GM21447 (cell line): ENCODE measurements around the gene ORAI2.
"Not testable (repeated sequence)": the region's sequence is repeated elsewhere in the genome, so short reads cannot be mapped to it uniquely, and the experiment has no call there.

Source experiments
- ATAC-seq: cut with Tn5 transposase; IDR thresholded peaks from one replicate; pipeline ENCODE4 v1.9.1; 2021; ENCODE audit not compliant: unreplicated experiment

ORAI2 gene

DNA sequence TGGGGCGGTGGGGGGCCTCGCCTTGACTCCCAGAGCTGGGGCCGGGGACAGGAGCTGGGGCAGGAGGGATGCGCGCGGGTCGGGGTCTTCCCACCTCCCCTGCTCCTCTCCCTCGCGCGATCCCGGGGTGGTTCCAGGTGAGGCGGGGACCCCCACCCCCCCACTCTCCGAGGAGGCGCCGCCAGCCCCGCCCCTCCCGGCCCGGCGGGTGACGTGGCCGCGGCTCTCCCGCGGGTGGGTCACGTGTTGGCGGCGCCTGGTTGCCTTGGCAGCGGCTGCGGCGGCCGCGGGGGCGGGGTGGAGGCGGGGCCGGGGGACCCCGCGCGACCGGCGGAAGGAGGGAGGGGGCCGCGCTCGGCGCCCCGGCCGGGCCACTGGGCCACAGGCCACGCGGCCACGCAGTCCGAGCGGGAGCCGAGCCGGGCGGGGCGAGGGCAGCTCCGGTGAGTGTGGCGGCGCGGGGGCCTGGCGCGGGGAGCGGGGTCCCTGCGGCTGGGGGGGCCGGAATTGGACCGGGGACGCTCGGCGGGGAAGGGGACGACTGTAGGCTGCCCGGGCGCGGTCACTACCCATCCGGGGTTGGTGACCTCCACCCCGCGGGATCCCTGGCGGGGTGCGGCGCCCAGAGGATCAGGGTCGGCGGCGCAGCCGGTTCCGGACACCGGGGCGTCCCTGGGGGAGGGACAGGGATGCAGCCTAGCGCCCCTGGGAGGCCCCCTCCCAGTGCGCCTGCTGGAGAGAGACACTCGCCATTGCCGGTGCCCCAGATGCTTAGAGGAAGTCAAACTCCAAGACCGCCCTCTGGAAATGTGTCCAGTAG, at the start of gene ORAI2:
Gene ORAI2 (plus strand): TSS at position 357 of the 820 bp plus-strand sequence. CDS start 5,382 bp downstream, outside the sequence.
- peak; percentile 48 for ATAC-seq

DNA sequence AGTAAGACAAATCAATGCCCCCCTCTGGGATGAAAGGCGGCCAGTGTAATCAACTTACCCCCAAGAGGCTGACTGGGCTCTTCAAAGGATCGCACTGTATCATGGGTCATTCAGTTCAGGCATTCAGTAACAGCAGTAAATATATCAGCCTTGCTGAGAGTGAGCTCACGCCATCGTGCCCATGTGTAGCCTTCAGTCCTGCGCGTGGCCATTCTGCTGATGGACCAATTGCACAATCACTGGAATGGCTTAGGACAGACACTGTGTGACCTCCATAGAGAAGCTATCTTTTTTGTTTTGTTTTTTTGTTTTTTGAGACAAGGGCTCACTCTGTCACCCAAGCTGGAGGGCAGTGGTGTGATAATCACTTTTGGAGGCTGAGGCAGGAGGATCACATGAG, 46.3 kb upstream of the ORAI2 start:
- ATAC-seq: no peak

DNA sequence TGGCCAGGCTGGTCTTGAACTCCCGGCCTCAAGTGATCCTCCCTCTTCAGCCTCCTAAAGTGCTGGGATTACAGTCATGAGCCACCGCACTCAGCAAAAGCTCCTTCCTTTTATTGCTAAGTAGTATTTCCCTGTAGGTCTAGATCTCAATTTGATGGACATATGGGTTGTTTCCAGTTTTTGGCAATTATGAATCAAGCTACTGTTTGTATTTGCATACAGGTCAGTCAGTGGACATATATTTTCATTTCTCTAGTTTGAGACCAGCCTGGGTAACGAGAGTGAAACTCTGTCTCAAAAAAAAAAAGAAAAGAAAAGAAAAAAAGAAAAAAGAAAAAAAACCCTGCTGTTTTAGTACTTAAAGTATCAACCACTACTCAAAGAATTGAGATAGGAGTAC, 43.6 kb upstream of the ORAI2 start:
- ATAC-seq: no peak

DNA sequence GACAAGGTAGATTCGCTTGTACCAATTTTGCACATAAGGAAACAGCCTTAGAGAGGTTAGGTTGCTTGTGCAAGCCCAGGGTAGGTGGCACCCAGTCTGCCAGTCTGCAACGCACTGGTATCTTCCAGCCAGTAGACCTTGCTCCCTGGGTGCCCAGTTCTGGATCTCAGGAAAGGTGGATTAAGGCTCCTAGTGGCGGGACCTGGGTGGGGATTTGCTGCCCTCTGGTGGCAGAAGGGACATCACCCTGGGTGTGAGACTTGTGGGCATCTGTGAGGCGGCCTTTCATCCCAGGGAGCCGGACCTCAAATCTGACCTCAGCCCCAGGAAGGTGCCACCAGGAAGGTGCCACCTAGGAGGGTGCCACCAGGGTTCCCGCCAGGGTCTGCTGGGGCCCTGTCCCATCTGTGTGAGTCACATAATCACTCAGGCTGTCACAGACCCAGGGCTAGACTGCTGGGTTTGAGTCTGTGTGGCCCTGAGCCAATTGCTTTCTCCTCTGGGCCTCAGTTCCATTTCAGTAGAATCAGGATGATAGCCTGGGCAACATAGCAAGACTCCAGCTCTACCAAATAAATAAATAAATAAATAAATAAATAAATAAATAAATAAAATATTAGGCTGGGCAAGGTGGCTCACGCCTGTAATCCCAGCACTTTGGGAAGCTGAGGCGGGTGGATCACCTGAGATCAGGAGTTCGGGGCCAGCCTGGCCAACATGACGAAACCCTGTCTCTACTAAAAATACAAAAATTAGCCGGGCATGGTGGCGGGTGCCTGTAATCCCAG, 42.5 kb upstream of the ORAI2 start:
- ATAC-seq: no peak

DNA sequence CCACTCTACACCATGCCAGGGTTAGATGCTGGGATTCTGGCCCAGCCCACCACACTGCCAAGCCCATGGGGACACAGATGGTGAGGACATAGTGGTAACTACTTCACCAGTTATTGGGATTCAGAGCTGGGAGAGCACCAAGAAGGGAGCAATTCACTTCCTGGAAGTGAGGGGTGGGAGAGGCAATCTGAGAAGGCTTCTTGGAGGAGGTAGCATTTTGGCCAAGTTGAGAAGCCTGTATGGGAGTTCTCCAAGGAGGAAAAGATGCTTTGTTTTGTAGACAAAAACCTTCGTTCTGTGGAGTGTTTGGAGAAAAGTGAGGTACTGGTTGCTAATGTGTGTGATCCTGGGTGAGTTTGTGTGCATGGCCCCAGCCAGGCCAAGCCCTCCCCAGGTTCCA, 41.0 kb upstream of the ORAI2 start:
- ATAC-seq: no peak

DNA sequence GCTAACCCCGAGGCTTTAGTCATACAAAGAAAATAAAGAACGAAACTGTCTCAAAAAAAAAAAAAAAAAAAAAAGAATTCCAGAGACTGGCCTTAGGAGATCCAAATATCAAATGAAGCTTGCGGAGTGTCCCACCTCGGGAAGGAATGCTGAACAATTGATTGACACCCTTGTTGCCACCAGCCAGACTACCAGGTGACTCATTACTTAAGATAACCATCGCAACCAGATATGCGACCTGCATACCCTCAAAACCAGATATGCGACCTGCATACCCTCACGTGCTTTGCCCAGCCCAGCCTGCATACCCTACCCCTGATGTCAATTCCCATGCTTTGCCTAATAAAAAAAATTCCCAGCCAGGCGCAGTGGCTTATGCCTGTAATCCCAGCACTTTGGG, 39.9 kb upstream of the ORAI2 start:
- no peak for ATAC-seq

DNA sequence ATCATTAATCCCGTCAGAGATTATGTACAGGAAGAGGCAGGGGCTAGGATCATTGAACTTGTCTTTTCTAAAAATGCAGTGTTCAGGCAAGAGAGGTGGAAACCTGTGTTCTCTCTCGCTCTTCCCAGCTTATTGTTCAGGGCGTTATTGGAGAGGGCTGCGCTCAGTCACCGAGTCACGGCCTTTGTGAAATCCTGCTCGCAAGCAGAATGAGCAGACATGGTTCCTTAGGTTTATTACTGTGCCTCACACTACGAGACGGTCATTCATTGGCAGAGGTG, 37.8 kb upstream of the ORAI2 start:
- no peak for ATAC-seq

DNA sequence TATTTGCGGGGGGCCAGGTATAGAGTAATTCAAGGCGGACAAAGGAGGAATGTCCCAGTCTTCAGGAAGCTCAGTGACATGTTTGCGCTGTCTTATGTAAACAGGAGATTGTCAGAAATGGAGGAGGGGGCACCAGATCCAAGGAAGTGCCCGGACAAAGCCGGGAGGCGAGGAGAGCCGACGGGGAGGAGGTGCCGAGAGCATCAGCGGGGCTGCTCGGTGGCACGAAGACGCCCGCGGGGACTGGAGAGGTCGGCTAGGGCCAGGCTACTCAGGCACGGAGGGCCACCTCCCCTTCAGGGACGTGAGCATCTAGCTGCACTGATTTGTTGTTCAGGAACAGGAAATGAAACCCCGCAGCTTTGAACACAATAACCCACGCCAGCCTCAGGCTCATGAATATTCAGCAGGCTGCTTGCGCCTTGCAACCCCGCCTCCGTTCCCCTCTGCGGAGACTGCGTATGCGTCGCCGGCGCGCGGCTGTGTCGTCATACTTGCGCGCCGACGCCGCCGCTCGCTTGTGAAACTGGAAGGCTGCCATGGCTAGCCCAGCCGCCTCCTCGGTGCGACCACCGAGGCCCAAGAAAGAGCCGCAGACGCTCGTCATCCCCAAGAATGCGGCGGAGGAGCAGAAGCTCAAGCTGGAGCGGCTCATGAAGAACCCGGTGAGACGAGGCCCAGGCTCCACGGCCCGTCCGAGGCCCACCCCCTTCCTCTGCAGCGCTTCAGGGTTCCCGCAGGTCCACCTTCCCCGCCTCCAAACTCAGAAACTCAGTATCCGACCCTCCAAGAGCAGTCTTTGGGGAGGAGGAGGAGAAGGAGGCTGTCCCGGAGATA, 37.3 kb upstream of the ORAI2 start, which contains the start of gene PRKRIP1:
Gene PRKRIP1 (plus strand): TSS at position 491 of the 837 bp plus-strand sequence. CDS start 49 bp downstream, at position 540.
- peak; percentile 99 for ATAC-seq

DNA sequence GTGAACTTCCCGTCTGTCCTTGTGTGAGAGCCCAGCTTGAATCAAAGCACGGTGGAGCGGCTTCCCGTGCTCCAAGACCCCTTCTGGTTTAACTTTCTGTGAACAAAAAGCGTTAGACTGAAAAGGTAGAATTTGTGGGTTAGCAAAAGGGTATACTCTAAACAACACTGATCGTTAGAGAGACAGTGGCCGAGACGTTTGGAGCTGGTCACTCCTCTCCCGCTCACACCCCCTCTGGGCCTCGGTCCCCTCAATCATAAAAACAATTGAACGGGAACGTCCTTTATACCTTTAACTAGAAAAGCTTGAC, 36.7 kb upstream of the ORAI2 start:
- ATAC-seq: peak; percentile 2

DNA sequence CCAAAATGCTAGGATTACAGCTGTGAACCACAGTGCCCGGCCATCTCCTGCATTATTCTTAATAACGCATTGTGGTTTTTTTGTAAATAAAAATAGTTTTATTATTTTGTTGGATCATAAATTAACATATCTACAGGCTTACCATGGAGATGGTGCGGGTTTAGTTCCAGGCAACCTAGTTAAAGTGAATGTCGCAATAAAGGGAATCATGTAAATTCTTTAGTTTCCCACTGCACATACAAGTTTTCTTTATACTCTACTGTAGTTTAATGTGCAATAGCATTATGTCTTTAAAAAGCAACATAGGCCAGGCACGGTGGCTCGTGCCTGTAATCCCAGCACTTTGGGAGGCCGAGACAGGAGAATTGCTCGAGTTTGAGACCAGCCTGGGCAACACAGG, 34.8 kb upstream of the ORAI2 start:
- ATAC-seq: no peak

DNA sequence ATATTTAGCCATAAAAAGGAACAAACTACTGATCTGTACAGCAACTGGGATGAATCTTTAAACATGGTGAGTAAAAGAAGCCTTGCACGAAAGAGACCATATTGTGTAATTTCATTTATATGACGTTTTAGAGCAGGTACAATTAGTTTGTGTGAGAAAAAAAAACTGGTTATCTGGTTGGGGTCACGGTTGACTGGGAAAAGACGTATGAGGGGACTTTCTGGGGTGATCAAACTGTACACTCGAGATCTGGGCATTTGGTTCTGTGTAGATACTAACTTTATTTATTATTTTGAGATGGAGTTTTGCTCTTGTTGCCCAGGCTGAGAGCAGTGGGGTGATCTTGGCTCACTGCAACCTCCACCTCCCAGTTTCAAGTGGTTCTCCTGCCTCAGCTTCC, 33.0 kb upstream of the ORAI2 start:
- no peak for ATAC-seq

DNA sequence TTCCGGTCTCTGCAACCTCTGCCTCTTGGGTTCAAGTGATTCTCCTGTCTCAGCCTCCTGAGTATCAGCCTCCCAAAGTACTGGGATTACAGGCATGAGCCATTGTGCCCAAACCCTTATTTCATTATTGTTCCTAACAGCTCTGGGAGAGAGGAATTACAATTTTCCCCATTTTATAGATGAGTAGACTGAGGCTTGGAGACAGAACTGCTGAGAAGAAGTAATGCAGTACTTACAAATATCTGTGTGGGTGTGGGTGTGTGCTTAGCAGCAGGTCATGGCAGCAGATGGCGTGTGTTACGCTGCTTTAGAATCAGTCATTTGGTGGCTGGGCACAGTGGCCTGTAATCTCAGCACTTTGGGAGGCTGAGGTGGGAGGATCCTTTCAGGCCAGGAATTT, 29.8 kb upstream of the ORAI2 start:
- no peak for ATAC-seq

DNA sequence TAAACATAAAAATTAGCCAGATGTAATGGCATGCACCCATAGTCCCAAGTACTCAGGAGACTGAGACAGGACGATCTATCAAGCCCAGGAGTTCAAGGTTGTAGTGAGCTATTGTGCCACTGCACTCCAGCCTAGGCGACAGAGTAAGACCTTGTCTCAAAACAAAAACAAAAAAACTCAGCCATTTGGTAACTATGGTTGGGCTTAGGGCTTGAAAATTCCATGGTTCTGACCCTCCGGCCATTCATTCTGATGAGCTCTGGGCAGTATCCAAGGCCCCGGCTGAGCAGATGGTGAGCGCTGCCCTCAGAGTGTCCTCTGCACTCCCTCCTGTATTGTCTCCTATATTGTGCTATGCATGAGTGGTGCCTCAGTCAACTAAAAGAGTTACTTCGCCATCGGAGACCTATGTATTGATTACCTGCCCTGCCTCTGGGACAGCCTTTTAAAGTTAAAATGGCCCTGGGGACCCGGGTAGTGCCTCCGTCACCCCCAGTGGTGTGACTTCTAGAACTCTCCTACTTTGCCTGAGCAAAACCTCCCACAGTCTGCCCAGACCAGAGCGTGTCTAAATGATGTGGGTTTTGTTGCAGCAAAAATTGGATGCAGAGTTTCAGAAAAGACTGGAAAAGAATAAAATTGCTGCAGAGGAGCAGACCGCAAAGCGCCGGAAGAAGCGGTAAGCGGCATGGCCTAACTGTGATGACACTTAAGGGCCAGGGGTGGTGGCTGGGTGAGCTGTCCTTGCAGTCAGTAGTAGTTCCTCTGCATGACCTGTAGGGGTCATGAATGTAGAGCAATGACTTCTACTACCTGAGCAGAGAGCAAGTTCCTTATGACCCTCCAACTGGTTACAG, 29.1 kb upstream of the ORAI2 start:
- peak; percentile 83 for ATAC-seq

DNA sequence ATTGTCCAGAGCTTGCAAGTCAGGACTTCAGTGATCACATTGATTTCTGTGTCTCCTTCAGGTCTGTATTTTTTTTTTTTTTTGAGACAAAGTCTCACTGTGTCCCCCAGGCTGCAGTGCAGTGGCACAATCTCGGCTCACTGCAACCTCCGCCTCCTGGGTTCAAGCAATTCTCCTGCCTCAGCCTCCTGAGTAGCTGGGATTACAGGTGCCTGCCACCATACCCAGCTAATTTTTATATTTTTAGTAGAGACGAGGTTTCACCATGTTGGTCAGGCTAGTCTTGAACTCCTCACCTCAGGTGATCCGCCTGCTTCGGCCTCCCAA, 28.6 kb upstream of the ORAI2 start:
- not testable (repeated sequence) for ATAC-seq

DNA sequence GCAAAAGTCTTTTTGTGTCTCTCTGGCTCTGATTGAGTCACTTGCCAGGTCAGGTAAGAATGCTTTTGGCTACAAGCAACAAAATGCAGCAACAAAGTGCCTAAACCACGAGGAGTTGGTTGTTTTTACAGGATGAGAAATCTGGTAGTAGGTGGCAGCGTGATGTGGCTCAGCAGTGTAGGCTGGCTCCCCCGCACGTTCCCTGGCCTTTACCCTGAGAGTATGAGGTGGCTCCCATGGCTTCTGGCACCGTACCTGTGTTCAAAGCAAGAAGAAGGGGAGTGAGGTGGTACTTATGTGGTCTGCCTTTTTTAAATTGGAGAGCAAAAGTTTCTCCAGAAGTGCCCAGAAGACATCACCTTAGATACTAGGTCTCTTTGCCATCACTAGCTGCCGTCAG, 25.5 kb upstream of the ORAI2 start:
- ATAC-seq: no peak

DNA sequence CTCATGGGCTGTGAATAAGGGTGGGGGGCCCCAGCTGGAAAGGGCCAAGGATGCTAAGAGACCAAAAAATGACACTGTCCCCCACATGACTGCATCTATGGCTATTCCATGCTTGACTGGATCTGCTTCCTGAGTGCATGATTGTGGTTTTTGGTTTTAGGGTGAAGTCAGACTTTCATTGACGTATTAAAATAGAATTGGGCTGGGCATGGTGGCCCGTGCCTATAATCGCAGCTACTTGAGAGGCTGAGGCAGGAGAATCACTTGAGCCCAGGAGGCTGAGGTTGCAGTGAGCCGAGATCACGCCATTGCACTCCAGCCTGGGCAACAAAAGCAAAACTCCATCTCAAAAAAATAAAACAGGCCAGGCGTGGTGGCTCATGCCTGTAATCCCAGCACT, 24.8 kb upstream of the ORAI2 start:
- ATAC-seq: peak; percentile 74

DNA sequence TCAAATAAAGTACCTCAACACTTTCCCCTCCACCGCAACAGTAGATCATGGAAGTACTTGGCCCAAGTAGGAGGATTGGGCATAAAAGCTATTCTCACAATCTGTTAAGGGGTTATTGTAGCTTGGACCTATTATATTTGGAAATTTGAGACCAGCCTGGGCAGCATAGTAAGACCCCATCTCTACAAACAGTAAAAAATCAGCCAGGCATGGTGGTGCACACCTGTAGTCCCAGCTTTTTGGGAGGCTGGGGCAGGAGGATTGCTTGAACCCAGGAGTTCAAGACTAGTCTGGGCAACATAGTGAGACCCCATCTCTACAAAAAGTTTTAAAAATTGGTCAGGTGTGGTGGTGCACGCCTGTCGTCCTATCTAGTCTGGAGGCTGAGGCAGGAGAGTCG, 24.0 kb upstream of the ORAI2 start:
- ATAC-seq: no peak

DNA sequence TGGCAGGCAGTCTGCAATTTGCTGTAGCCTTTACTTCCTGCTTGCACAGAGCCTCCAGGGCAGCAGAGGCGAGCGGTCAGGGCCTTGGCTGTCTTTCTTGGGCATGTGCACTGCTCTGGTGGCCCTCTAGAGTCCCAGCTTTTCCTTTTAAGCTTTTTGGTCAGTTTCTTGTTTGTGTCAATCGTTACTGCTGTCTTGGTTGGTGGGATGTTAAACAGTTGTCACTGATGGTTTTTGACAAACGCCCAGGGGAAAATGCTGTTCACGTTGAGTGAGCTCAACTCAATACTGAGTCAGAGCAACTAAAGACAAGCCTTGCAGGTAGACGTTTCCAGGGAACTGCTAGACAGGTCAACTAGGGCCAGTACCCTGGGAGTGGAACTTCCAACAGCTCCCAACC, 23.3 kb upstream of the ORAI2 start:
- no peak for ATAC-seq

DNA sequence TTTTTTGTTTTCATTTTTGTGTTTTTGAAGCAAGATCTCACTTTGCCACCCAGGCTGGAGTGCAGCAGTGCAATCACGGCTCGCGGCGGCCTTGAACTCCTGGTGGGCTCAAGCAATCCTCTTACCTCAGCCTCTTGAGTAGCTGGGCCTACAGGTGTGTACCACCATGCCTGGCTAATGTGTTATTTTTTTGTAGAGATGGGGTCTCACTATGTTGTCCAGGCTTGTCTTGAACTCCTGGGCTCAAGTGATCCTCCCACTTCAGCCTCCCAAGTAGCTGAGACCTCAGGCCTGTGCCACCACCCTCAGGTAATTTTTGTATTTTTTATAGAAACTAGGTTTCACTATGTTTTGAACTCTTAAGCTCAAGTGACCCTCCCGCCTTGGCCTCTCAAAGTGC, 22.5 kb upstream of the ORAI2 start:
- no peak for ATAC-seq

DNA sequence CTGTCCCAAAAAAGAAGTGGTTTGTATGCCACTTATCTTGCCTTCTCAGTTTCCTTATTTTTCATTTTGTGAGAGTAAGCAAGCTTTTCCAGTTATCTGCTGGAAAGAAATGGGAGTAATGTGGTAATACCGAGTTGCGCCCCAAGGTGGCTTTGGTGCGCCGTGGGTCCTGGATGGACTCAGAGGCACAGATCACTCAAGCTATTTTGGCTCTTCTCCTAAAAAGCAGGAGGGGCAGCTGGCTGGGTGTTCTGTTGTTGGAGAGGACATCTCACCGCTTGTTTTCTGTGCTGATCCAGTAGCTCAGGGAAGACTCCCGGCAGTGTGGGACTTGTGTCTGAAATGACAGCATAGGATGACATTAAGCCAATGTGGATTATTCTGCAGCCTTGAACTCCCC, 20.8 kb upstream of the ORAI2 start:
- ATAC-seq: no peak

DNA sequence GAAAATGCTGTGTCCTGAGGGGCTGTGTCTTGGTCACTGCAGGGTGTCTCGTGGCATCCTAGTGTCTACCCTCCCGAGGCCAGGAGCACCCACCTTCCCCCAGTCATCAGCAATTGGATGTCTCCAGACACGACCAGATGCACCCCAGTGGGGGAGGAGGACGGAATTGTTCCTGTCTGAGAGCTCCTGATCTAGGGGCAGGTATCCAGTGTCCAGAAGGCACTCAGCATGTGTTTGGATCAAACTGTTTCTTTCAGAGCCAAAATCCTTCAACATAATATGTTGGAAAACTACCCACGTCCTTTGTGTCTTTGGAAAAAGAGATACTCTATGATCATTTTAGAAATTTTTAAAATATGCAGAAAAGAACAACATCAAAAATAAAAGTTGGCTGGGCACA, 20.3 kb upstream of the ORAI2 start:
- no peak for ATAC-seq
